Amniotic epithelial cell (primary cell): Measurements from ENCODE around the gene ANKRD63.

ENCODE experiments used
- DNase-seq: peaks from one replicate; pipeline ENCODE4 v3.0.0-alpha.2; 2010; ENCODE audit warnings: low read depth

ANKRD63 gene

GRCh38 chr15:40279437-40280141 is 3.3 kb downstream of the ANKRD63 start:
- no peak for DNase-seq

DNA sequence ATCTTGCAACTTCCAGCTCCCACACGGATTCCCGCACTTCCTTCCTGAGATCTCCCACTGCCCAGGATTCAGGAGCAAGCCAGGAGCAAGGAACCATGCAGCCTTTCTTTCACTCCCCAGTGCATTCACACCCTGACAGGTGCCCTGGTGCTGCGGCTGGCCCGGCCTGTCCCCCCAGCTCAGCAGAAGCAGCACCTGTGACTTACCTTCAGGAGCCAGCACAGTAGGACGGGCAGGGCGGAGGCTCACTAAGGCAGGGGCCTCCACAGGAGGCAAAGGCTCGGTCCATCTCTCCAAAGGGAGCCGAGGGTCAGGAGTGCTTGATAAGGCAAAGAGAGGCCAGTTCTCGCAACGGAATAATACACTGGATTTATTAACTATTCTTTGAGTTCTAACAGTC is 4.8 kb downstream of the ANKRD63 start:
- no peak for DNase-seq

- DNase-seq = no peak
These were observed 5.4 kb downstream of the ANKRD63 start for GRCh38 chr15:40277471-40277870.

DNA sequence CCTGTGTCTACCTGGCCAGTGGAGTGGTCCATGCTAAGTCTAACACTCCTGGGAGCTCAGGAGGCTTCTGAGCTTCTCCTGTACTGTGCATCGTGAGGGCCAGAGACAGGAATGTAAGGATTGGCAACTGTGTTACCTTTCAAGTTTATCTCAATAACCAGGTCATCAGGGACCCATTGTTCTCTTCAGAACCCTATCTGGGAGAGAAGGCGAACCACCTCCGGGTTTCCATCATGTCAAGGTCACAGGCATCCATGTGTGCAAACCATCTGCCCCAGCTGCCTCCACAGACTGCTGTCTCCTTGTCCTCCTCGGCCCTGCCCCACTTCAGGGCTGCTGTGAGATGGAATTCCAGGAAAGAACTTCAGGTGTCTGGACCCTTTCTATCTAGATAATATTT is 5.9 kb downstream of the ANKRD63 start:
- DNase-seq = no peak

DNA sequence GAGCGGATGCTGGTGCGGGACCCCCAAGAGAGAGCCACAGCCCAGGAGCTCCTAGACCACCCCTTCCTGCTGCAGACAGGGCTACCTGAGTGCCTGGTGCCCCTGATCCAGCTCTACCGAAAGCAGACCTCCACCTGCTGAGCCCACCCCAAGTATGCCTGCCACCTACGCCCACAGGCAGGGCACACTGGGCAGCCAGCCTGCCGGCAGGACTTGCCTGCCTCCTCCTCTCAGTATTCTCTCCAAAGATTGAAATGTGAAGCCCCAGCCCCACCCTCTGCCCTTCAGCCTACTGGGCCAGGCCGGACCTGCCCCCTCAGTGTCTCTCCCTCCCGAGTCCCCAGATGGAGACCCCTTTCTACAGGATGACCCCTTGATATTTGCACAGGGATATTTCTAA is 6.9 kb downstream of the ANKRD63 start:
- no peak for DNase-seq

GRCh38 chr15:40275523-40275922 is 7.3 kb downstream of the ANKRD63 start:
- DNase-seq = no peak

- DNase-seq = peak; percentile 69
These were observed 8.3 kb downstream of the ANKRD63 start for GRCh38 chr15:40274350-40275274.

- DNase-seq = no peak
These were observed 9.4 kb downstream of the ANKRD63 start for GRCh38 chr15:40273428-40273827.

DNA sequence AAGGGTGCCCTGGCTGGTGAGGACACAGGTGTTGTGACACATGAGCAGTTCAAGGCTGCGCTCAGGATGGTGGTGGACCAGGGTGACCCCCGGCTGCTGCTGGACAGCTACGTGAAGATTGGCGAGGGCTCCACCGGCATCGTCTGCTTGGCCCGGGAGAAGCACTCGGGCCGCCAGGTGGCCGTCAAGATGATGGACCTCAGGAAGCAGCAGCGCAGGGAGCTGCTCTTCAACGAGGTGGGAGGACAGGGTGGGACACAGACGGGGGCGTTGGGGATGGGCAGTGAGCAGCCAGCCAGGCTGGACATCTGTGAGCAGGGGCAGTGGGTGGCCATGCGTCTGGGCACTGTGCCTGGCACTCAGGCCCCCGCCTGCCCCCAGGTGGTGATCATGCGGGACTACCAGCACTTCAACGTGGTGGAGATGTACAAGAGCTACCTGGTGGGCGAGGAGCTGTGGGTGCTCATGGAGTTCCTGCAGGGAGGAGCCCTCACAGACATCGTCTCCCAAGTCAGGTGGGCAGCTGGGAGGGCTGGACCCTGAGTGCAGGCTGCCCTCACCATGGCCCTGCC is 10.3 kb downstream of the ANKRD63 start:
- DNase-seq = no peak

DNA sequence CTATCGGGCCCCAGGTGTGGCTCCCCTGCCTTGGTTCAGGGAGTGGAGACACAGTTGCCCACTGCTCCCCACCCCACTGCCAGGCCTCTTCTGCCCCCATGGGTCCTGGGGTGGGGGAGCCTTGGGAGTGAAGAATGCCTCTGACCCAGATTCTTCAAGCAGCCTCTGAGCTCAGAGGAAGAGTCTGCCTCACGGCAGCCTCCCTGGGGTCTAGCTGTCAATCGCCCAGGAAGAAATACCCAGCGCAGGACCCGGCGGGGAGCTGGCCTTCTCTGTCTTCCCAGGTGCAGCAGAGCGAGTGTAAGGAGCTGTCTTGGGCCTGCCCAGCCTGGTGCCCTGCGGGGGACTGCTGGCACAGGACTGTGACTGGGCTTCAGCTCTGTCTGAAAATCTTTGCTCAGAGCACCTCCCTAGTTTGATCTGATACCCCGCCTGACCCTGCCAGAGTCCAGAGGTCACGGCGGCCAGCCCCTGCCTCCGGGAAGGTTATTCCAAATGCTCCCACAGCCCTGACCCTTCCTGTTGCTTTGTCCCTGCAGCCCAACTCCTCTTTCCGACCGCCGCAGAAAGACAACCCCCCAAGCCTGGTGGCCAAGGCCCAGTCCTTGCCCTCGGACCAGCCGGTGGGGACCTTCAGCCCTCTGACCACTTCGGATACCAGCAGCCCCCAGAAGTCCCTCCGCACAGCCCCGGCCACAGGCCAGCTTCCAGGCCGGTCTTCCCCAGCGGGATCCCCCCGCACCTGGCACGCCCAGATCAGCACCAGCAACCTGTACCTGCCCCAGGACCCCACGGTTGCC is 11.0 kb downstream of the ANKRD63 start:
- no peak for DNase-seq

- DNase-seq = no peak
These were observed 12.4 kb downstream of the ANKRD63 start for GRCh38 chr15:40270246-40270995.

GRCh38 chr15:40269604-40270003 is 13.3 kb downstream of the ANKRD63 start:
- no peak for DNase-seq

- DNase-seq = no peak
These were observed 15.2 kb downstream of the ANKRD63 start for GRCh38 chr15:40267670-40268069.

DNA sequence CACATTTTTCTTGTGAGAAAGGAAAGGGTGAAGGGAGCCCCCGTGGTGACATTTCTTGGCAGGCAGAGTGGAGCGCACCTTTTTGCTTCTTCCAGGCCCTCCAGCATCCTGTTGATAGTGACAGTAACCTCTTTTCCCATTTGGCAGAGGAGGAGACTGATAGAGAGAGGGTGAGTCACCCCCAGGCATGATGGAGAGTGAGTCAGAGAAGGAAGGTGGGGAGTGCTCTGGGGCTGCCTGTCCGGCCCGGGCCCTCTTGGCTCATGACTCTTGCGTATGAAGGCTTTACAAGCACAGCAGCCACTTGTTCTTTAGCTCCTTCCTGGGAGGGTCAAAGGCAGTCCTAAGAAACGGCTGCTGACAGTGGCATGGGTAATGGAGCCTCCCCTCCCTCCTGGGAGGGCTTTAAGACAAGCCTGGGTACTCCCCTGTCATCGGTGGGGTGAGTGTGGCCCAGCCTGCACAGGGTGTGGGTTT is 16.0 kb downstream of the ANKRD63 start:
- DNase-seq = peak; percentile 95

- no peak for DNase-seq
These were observed 17.0 kb downstream of the ANKRD63 start for GRCh38 chr15:40265875-40266274.

- DNase-seq = no peak
These were observed 17.5 kb downstream of the ANKRD63 start for GRCh38 chr15:40265355-40265754.

- DNase-seq = no peak
These were observed 18.3 kb downstream of the ANKRD63 start for GRCh38 chr15:40264321-40265153.

GRCh38 chr15:40263024-40263754 is 19.7 kb downstream of the ANKRD63 start:
- peak; percentile 54 for DNase-seq

DNA sequence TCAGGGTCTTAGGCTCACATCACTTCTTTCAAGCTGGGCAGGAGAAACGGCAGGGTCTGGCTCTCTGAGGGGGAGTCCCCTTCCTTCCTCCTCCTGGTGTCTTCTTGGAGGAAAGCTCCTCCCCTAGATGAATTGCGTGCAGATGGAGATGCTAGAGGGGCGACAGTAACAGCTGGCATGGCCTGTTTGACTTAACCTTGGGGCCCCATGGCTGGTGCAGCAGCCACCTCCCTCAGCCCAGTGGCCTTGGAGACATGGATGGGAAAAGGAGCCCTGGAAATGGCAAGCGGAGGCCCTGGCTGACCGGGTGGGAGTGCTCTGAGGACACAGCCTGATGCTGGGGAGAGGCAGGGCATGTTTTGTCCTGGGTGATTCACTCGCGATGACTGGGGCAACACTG is 23.8 kb downstream of the ANKRD63 start:
- DNase-seq = no peak

GRCh38 chr15:40258544-40258943 is 24.3 kb downstream of the ANKRD63 start:
- DNase-seq = no peak
